ENCODE data around the gene SREBF1. TPM values are rescaled to one million over a fixed set of nuclear protein-coding genes. Genes with fewer than 3 reads are reported as not detected.

SREBF1 gene
- total RNA-seq, 1 experiment from 2014 or later, result 298 TPM

DNA sequence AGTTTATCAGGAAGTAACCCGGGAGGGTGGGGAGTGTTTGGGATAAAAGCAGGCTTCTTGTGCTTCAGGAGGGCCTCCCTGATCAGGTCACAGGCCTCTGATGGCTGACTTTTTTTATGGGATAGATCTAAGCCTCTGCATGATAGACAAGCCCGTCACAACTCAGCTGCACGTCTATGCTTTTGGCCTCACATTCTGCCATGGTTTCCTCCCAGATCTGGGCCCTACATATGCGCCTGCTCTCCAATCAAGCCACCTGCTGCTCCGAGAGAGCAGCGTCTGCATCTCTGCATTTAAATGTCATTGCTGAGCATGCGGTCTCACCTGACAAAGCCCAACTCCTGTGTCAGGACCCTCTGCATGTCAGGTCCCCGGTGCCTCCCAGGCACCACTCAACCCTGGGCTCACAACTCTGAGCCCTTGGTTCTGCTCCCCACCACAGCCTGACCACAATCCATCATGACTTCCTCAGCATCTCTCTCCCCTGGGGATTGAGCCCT lies 45.3 kb upstream of the SREBF1 start:
- intact Hi-C loops (cut with micrococcal nuclease), result no loop called here
- DNase-seq (ENCODE audit: low read depth, low spot score) (no peak), ATAC-seq (no peak)
- Histone ChIP-seq H4K20me1 (ENCODE audit: insufficient read depth) (no peaks in the 10 kb centered on the region), H3K4me2 (ENCODE audit: low read length) (no peak overlapping the region), H3K79me2 (ENCODE audit: insufficient read depth, low read length) (no peaks in the 10 kb centered on the region), H3K27me3 (ENCODE audit: insufficient read depth, low read length) (no peaks in the 10 kb centered on the region), H2AFZ (ENCODE audit: low read depth, low read length, poor library complexity, severe bottlenecking) (no peak overlapping the region), H3K9ac (ENCODE audit: low read length) (no peak overlapping the region), H3K4me3 (replicated peaks in 1 of 2; ENCODE audit: low read depth in 1 of 2, low read length in 2 of 2) (no peak overlapping the region), H3K9me2 (ENCODE audit: insufficient read depth) (no peaks in the 10 kb centered on the region), H3K36me3 (ENCODE audit: control insufficient read depth in 1 of 2, insufficient read depth in 2 of 2, low read length in 2 of 2) (no peaks in the 10 kb centered on the region), H3K4me1 (ENCODE audit: control insufficient read depth in 1 of 2, insufficient read depth in 2 of 2, low read length in 2 of 2) (peaks cover 0 to 5% of the 10 kb centered on the region in 2 experiments; a peak in 1 of 4 replicates), H3K9me3 (ENCODE audit: control insufficient read depth in 1 of 2, insufficient read depth in 1 of 2, low read depth in 1 of 2, low read length in 2 of 2) (no peaks in the 10 kb centered on the region), H3K27ac (ENCODE audit: low read depth, low read length) (no peak overlapping the region)
- POLR2A ChIA-PET, result no interaction called here
- TF ChIP-seq RAD21 (IDR thresholded peaks at IDR 0.05; ENCODE audit: low read depth), result no peak
- RAD21 ChIA-PET (ENCODE audit: low non-redundant PET in 1 of 2, low total read pairs in 2 of 2, uncharacterized antibody in 2 of 2, unreplicated experiment in 2 of 2), result no interaction called here
- CTCF ChIA-PET, result no interaction called here
- no TSS peak for BruUV-seq (replicated peaks)

DNA sequence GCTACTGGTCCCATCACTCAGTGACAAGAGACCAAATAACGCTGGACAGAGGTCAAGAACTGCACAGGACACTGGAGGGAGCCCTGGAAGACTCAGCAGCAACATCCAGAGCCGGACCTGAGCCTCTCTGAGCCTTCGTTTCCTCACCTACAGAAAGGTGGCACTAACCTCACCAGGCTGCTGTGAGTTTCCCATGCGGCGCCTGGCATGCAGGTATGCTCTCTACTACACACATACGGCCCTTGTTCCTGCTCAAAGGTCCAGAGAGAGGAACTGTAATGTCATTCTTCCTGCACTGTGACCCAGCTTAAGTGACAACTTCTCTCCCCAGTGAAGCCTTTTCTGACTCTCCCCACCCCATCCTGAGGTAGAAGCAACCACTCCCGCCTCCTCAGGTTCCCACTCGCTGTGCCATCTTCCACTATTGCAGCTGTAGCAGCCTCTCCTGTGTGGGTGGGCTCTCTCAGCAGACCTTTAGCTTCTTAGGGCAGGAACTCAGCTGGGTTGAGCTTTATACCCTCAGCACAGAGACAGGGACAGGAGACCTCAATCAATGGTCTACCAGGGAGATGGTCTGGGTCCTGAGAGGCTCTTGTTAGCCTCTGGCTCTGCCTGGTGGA lies 43.9 kb upstream of the SREBF1 start:
- ChIA-PET POLR2A (no interaction called here), CTCF (no interaction called here)
- H3K27ac ChIP-seq (ENCODE audit: low read depth, low read length), result no peak overlapping the region

More for the DNA sequence above, 43.9 kb upstream of the SREBF1 start:
- no peak overlapping the region for H2AFZ ChIP-seq (ENCODE audit: low read depth, low read length, poor library complexity, severe bottlenecking)
- H3K27me3 ChIP-seq (ENCODE audit: insufficient read depth, low read length), result no peaks in the 10 kb centered on the region
- ATAC-seq (no peak), DNase-seq (ENCODE audit: low read depth, low spot score) (no peak)
- no peak overlapping the region for H3K4me2 ChIP-seq (ENCODE audit: low read length)
- no peaks in the 10 kb centered on the region for H3K9me3 ChIP-seq (ENCODE audit: control insufficient read depth in 1 of 2, insufficient read depth in 1 of 2, low read depth in 1 of 2, low read length in 2 of 2)
- intact Hi-C loops (cut with micrococcal nuclease), result no loop called here
- RAD21 ChIA-PET (ENCODE audit: low non-redundant PET in 1 of 2, low total read pairs in 2 of 2, uncharacterized antibody in 2 of 2, unreplicated experiment in 2 of 2), result interaction anchor here in 1 of 2 experiments (0.6 kb wide), 1 partner anchor 331 kb away, joined by 3 read pairs; no protein-coding TSS in a partner anchor
- H3K9me2 ChIP-seq (ENCODE audit: insufficient read depth), result no peaks in the 10 kb centered on the region
- H3K36me3 ChIP-seq (ENCODE audit: control insufficient read depth in 1 of 2, insufficient read depth in 2 of 2, low read length in 2 of 2), result no peaks in the 10 kb centered on the region
- no TSS peak for BruUV-seq (replicated peaks)
- H3K4me1 ChIP-seq (ENCODE audit: control insufficient read depth in 1 of 2, insufficient read depth in 2 of 2, low read length in 2 of 2), result peaks cover 0 to 5% of the 10 kb centered on the region in 2 experiments; a peak in 1 of 4 replicates
- no peaks in the 10 kb centered on the region for H3K79me2 ChIP-seq (ENCODE audit: insufficient read depth, low read length)
- no peaks in the 10 kb centered on the region for H4K20me1 ChIP-seq (ENCODE audit: insufficient read depth)
- no peak overlapping the region for H3K4me3 ChIP-seq (replicated peaks in 1 of 2; ENCODE audit: low read depth in 1 of 2, low read length in 2 of 2)
- no peak overlapping the region for H3K9ac ChIP-seq (ENCODE audit: low read length)
- no peak for TF ChIP-seq EGR1 (IDR thresholded peaks at IDR 0.05; ENCODE audit: low read depth)
- TF ChIP-seq, protein P1, sequence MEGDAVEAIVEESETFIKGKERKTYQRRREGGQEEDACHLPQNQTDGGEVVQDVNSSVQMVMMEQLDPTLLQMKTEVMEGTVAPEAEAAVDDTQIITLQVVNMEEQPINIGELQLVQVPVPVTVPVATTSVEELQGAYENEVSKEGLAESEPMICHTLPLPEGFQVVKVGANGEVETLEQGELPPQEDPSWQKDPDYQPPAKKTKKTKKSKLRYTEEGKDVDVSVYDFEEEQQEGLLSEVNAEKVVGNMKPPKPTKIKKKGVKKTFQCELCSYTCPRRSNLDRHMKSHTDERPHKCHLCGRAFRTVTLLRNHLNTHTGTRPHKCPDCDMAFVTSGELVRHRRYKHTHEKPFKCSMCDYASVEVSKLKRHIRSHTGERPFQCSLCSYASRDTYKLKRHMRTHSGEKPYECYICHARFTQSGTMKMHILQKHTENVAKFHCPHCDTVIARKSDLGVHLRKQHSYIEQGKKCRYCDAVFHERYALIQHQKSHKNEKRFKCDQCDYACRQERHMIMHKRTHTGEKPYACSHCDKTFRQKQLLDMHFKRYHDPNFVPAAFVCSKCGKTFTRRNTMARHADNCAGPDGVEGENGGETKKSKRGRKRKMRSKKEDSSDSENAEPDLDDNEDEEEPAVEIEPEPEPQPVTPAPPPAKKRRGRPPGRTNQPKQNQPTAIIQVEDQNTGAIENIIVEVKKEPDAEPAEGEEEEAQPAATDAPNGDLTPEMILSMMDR (IDR thresholded peaks at IDR 0.05 in 2 of 3, conservative IDR thresholded peaks at IDR 0.05 in 1 of 3; ENCODE audit: borderline replicate concordance in 1 of 3, insufficient read depth in 1 of 3, low read depth in 2 of 3, low read length in 2 of 3), result no peak
- TF ChIP-seq SIN3A (IDR thresholded peaks at IDR 0.05; ENCODE audit: low read depth), result no peak
- TF ChIP-seq, protein P2, sequence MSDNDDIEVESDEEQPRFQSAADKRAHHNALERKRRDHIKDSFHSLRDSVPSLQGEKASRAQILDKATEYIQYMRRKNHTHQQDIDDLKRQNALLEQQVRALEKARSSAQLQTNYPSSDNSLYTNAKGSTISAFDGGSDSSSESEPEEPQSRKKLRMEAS (IDR thresholded peaks at IDR 0.05), result no peak
- TF ChIP-seq, protein P3, sequence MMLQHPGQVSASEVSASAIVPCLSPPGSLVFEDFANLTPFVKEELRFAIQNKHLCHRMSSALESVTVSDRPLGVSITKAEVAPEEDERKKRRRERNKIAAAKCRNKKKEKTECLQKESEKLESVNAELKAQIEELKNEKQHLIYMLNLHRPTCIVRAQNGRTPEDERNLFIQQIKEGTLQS (IDR thresholded peaks at IDR 0.05), result no peak
- TF ChIP-seq, protein P4, sequence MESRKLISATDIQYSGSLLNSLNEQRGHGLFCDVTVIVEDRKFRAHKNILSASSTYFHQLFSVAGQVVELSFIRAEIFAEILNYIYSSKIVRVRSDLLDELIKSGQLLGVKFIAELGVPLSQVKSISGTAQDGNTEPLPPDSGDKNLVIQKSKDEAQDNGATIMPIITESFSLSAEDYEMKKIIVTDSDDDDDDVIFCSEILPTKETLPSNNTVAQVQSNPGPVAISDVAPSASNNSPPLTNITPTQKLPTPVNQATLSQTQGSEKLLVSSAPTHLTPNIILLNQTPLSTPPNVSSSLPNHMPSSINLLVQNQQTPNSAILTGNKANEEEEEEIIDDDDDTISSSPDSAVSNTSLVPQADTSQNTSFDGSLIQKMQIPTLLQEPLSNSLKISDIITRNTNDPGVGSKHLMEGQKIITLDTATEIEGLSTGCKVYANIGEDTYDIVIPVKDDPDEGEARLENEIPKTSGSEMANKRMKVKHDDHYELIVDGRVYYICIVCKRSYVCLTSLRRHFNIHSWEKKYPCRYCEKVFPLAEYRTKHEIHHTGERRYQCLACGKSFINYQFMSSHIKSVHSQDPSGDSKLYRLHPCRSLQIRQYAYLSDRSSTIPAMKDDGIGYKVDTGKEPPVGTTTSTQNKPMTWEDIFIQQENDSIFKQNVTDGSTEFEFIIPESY (IDR thresholded peaks at IDR 0.05; ENCODE audit: extremely low read depth, insufficient replicate concordance, low read length), result no peak
- no peak for TF ChIP-seq EZH2phosphoT487 (IDR thresholded peaks at IDR 0.05; ENCODE audit: borderline replicate concordance)
- TF ChIP-seq FOSL1 (IDR thresholded peaks at IDR 0.05; ENCODE audit: low read depth), result no peak
- no peak for TF ChIP-seq SRF (IDR thresholded peaks at IDR 0.05; ENCODE audit: low read depth)
- TF ChIP-seq CBX3 (IDR thresholded peaks at IDR 0.05; ENCODE audit: low read depth), result no peak
- TF ChIP-seq ELF1 (IDR thresholded peaks at IDR 0.05; ENCODE audit: borderline replicate concordance, low read depth), result no peak

All from HCT116 (cell line).